Panc1 (cell line): ENCODE data around the gene GALNT9. TPM values are rescaled to one million over a fixed set of nuclear protein-coding genes. Genes with fewer than 3 reads are reported as not detected.

Source experiments
- ATAC-seq: fragments of 200-7000 bp; cut with Tn5 transposase; 2 replicates; pipeline ENCODE4 v1.9.1; 2020; ENCODE audit warnings: mild to moderate bottlenecking, moderate library complexity
- BruUV-seq: library from RNA; stranded (reverse); fragments of 400-500 nt; replicated peaks from 2 replicates; lab custom pipeline; 2021; lab: Mats Ljungman, UMichigan
- CTCF ChIA-PET: fragments of 300-600 bp; sonication (Branson Sonifier 250); formaldehyde crosslinking; loops from one replicate; lab custom pipeline; 2022; ENCODE audit warnings: antibody characterized with exemption; lab: Charles Lee
- POLR2A ChIA-PET: fragments of 300-600 bp; sonication (Branson Sonifier 250); formaldehyde crosslinking; loops from one replicate; lab custom pipeline; 2022; ENCODE audit warnings: antibody characterized with exemption; lab: Charles Lee
- DNase-seq: peaks from one replicate; pipeline ENCODE4 v3.0.0-alpha.2; 2010; ENCODE audit warnings: low read depth, low spot score
- H3K27ac ChIP-seq: 2 replicates; pipeline ENCODE4 v1.5.1; 2011; ENCODE audit warnings: mild to moderate bottlenecking, low read length, inconsistent platforms
- H3K27me3 ChIP-seq: fragments of 200-500 bp; sonication (Bioruptor generic); 2 replicates; pipeline ENCODE4 v1.6.0; 2014; ENCODE audit warnings: low read length, inconsistent platforms; ENCODE audit not compliant: control insufficient read depth, insufficient read depth
- H3K36me3 ChIP-seq: fragments of 200-500 bp; sonication (Bioruptor generic); 2 replicates; pipeline ENCODE4 v1.5.1; 2014; ENCODE audit warnings: inconsistent platforms, mild to moderate bottlenecking, low read length, moderate library complexity; ENCODE audit not compliant: control insufficient read depth, insufficient read depth
- H3K4me1 ChIP-seq: 2 replicates; pipeline ENCODE4 v1.5.1; 2011; ENCODE audit warnings: inconsistent platforms, mild to moderate bottlenecking, low read length, moderate library complexity; ENCODE audit not compliant: control insufficient read depth, insufficient read depth
- H3K4me3 ChIP-seq, 2 experiments: 2 replicates each; pipeline ENCODE4 v1.5.1; 2011 to 2012; ENCODE audit warnings: low read depth in 2 of 2, low read length in 2 of 2, mild to moderate bottlenecking in 2 of 2, inconsistent platforms in 1 of 2, moderate library complexity in 1 of 2
- H3K9me3 ChIP-seq: fragments of 200-500 bp; sonication (Bioruptor generic); 2 replicates; pipeline ENCODE4 v1.5.1; 2014; ENCODE audit warnings: low read depth, mild to moderate bottlenecking, inconsistent platforms, low read length, moderate library complexity; ENCODE audit not compliant: control insufficient read depth, insufficient read depth
- POLR2AphosphoS5 ChIP-seq: IDR thresholded peaks from 2 replicates; pipeline ENCODE4 v1.6.1; 2012; ENCODE audit warnings: mild to moderate bottlenecking, low read depth, low read length, moderate library complexity
- SIN3A ChIP-seq: IDR thresholded peaks from 2 replicates; pipeline ENCODE4 v1.6.1; 2012; ENCODE audit warnings: low read depth, mild to moderate bottlenecking, low read length, moderate library complexity, borderline replicate concordance; ENCODE audit not compliant: insufficient read depth
- TCF7L2 ChIP-seq: IDR thresholded peaks from 2 replicates; pipeline ENCODE4 v1.6.1; 2011; ENCODE audit warnings: mild to moderate bottlenecking, low read depth, low read length, inconsistent platforms
- in situ Hi-C: cut with HindIII; loops from 2 replicates; pipeline ENCODE4 v1.10.0; 2016; ENCODE audit warnings: low sequenced_read_pairs, low pct_unique_long_range_greater_than_20kb
- intact Hi-C: fragments of 100-400 bp; cut with micrococcal nuclease; formaldehyde crosslinking; loops from one replicate; pipeline ENCODE4 v1.10.0; 2022; ENCODE audit not compliant: unreplicated experiment
- total RNA-seq: library from RNA; stranded (reverse); gene quantifications from one replicate; pipeline ENCODE4 v1.2.1, GENCODE V29; 2021; ENCODE audit not compliant: unreplicated experiment
- TF ChIP-seq, protein P1 (sequence below), 2 experiments: IDR thresholded peaks; 2 replicates each; pipeline ENCODE4 v1.6.1; 2011 to 2012; ENCODE audit warnings: low read depth in 2 of 2, control low read depth in 1 of 2, low read length in 1 of 2, mild to moderate bottlenecking in 1 of 2, moderate library complexity in 1 of 2; ENCODE audit not compliant: insufficient read depth in 1 of 2
- TF ChIP-seq, protein P2 (sequence below): fragments of 450-650 bp; IDR thresholded peaks from 2 replicates; pipeline ENCODE4 v1.5.1; 2017; ENCODE audit warnings: mild to moderate bottlenecking

The GALNT9 gene
- total RNA-seq, 1 experiment from 2014 or later, result 0.33 TPM

DNA sequence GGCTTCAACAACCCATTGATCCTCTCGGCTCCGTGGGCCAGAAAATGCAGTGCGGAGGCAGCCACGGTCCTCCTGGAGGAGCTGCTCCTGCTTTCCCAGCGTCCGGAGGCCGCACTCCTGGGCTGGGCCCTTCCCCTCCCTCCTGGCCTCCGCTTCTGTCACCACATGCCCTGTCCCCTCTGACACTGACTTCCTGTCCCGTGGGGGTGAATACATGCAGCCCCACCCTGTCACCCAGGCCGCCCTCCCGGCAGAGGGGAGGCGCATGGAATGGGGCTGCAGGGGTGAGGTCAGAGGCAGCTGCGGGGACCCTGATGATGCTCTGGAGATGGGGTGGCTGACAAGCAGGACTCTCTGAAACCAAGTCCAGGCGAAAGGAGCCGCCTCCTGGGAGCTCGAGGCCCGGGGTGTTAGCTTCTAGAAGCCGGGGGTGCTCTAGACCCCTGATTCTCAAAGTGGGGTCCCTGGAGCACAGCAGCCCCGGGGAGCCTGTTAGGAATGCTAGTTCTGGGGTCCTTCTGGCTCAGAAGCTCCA, 152.9 kb downstream of the GALNT9 start:
- Histone ChIP-seq H3K36me3 (no peaks in the 10 kb centered on the region), H3K4me3 (no peak overlapping the region), H3K4me1 (peaks cover 4% of the 10 kb centered on the region; the same call in 1 of the 2 replicates), H3K9me3 (no peaks in the 10 kb centered on the region), H3K27me3 (no peaks in the 10 kb centered on the region), H3K27ac (no peak overlapping the region)
- in situ Hi-C loops (no loop called here), intact Hi-C loops (no loop called here)
- CTCF ChIA-PET, result no interaction called here
- DNase-seq (no peak), ATAC-seq (no peak)
- BruUV-seq, result no TSS peak
- POLR2A ChIA-PET, result no interaction called here
- TF ChIP-seq TCF7L2, result no peak
- no peak for TF ChIP-seq POLR2AphosphoS5
- TF ChIP-seq, protein P1, sequence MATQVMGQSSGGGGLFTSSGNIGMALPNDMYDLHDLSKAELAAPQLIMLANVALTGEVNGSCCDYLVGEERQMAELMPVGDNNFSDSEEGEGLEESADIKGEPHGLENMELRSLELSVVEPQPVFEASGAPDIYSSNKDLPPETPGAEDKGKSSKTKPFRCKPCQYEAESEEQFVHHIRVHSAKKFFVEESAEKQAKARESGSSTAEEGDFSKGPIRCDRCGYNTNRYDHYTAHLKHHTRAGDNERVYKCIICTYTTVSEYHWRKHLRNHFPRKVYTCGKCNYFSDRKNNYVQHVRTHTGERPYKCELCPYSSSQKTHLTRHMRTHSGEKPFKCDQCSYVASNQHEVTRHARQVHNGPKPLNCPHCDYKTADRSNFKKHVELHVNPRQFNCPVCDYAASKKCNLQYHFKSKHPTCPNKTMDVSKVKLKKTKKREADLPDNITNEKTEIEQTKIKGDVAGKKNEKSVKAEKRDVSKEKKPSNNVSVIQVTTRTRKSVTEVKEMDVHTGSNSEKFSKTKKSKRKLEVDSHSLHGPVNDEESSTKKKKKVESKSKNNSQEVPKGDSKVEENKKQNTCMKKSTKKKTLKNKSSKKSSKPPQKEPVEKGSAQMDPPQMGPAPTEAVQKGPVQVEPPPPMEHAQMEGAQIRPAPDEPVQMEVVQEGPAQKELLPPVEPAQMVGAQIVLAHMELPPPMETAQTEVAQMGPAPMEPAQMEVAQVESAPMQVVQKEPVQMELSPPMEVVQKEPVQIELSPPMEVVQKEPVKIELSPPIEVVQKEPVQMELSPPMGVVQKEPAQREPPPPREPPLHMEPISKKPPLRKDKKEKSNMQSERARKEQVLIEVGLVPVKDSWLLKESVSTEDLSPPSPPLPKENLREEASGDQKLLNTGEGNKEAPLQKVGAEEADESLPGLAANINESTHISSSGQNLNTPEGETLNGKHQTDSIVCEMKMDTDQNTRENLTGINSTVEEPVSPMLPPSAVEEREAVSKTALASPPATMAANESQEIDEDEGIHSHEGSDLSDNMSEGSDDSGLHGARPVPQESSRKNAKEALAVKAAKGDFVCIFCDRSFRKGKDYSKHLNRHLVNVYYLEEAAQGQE (IDR thresholded peaks at IDR 0.05; ENCODE audit: insufficient read depth in 1 of 2, low read depth in 2 of 2, low read length in 1 of 2), result no peak
- TF ChIP-seq, protein P2, sequence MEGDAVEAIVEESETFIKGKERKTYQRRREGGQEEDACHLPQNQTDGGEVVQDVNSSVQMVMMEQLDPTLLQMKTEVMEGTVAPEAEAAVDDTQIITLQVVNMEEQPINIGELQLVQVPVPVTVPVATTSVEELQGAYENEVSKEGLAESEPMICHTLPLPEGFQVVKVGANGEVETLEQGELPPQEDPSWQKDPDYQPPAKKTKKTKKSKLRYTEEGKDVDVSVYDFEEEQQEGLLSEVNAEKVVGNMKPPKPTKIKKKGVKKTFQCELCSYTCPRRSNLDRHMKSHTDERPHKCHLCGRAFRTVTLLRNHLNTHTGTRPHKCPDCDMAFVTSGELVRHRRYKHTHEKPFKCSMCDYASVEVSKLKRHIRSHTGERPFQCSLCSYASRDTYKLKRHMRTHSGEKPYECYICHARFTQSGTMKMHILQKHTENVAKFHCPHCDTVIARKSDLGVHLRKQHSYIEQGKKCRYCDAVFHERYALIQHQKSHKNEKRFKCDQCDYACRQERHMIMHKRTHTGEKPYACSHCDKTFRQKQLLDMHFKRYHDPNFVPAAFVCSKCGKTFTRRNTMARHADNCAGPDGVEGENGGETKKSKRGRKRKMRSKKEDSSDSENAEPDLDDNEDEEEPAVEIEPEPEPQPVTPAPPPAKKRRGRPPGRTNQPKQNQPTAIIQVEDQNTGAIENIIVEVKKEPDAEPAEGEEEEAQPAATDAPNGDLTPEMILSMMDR, result no peak
- TF ChIP-seq SIN3A, result no peak

DNA sequence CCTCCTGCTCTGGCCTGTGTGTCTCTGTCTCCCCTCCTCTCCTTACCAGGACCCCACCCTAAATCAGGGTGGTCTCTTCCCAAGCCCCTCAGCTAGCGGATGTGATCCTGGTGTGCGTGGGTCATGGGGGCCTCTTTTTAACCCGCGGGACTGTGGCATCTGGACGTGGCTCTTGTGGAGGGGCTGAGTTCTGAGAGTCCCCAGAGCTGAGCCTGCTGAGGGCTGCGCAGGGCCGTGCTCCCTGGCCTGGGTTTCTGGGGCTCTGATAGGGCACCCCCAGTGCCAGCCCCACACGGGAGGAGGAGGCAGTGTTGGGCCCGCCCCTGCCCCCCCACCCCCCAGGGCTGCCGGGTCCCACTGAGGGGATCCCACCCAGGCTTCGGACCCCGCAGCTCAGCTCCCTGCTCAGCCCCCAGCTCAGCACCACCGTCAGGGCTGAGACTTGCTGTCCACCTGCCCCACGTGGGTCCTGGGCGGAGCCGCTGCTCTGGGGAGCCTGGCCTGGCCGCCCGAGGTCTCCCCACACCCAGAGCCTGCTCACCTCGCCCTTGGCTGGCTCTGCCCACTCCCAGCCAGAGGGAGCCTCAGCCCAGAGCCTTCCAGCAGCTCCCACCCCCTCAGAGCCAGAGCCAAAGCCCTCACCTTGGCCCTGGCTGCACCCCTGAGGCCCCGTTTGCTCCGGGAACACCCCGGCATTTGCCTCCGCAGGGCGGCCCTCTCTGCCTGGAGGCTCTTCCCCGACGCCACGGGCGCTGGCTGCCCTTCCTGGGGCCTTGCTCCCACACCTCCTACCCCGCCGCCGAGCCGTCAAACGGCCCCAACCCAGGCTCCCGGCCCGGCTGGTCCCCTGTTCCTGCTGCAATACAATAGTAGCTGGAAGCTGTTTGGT, 153.6 kb downstream of the GALNT9 start:
- Histone ChIP-seq H3K9me3 (no peaks in the 10 kb centered on the region), H3K27ac (no peak overlapping the region), H3K4me1 (peaks cover 4% of the 10 kb centered on the region; the same call in 1 of the 2 replicates), H3K4me3 (no peak overlapping the region), H3K27me3 (no peaks in the 10 kb centered on the region), H3K36me3 (no peaks in the 10 kb centered on the region)
- in situ Hi-C loops, result no loop called here
- BruUV-seq, result no TSS peak
- DNase-seq (no peak), ATAC-seq (no peak)
- CTCF ChIA-PET, result no interaction called here
- intact Hi-C loops, result no loop called here
- POLR2A ChIA-PET, result no interaction called here
- TF ChIP-seq TCF7L2 (no peak), POLR2AphosphoS5 (no peak), SIN3A (no peak)
- TF ChIP-seq, protein P2, result no peak
- TF ChIP-seq, protein P1 (IDR thresholded peaks at IDR 0.05; ENCODE audit: insufficient read depth in 1 of 2, low read depth in 2 of 2, low read length in 1 of 2), result no peak
